ENCODE measurements around the gene GRAMD2A. TPM values are rescaled to one million over a fixed set of nuclear protein-coding genes. Genes with fewer than 3 reads are reported as not detected.

GRAMD2A gene
- total and polyA plus RNA-seq, 2 experiments from 2014 or later, result 0.70 to 2.8 TPM

DNA sequence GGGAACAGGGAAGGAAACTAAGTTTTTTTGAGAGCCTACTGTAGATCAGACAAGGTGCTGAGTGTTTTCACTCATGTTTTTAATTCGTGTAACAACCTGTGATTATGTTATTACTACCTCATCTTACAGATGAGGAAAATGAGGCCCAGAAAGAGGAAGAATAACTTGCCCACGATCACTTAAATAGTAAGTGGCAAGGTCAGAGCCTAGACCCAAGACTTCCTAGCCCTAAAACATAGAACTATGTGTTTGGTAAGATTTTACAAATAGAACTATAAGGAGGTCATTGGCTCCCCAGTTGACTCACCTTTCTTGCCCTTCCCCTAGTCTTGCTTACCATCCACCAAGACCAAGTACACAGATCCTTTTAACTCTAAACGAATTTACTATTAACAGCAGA, 65.7 kb downstream of the GRAMD2A start:
- no peak overlapping the region for H3K4me3 Mint-ChIP-seq
- H3K9me3 Mint-ChIP-seq, result no peaks in the 10 kb centered on the region
- no peak overlapping the region for H2AFZ ChIP-seq
- H3K79me2 ChIP-seq (replicated peaks; ENCODE audit: insufficient read depth), result no peaks in the 10 kb centered on the region
- ATAC-seq, result no peak
- no peaks in the 10 kb centered on the region for H3K36me3 ChIP-seq (ENCODE audit: insufficient read depth)
- no peaks in the 10 kb centered on the region for H3F3A ChIP-seq (replicated peaks; ENCODE audit: low read depth)
- H3K27me3 Mint-ChIP-seq (ENCODE audit: insufficient read depth, low read depth, poor library complexity), result no peaks in the 10 kb centered on the region
- no peaks in the 10 kb centered on the region for H3K4me1 Mint-ChIP-seq
- DNase-seq (ENCODE audit: low spot score), result no peak
- no peak overlapping the region for H3K4me3 ChIP-seq
- no peak overlapping the region for H3K4me2 ChIP-seq
- H3K4me1 ChIP-seq (ENCODE audit: insufficient read depth), result no peaks in the 10 kb centered on the region
- no peaks in the 10 kb centered on the region for H3K9me2 ChIP-seq (ENCODE audit: insufficient read depth)
- no peaks in the 10 kb centered on the region for H3K36me3 Mint-ChIP-seq (ENCODE audit: low read depth)
- no peak overlapping the region for H3K27ac ChIP-seq (ENCODE audit: low read depth)
- no peaks in the 10 kb centered on the region for H3K27me3 ChIP-seq (ENCODE audit: insufficient read depth)
- no peak overlapping the region for H3K27ac Mint-ChIP-seq
- H4K20me1 ChIP-seq (replicated peaks; ENCODE audit: insufficient read depth), result no peaks in the 10 kb centered on the region
- TF ChIP-seq JUNB (IDR thresholded peaks at IDR 0.05; ENCODE audit: unreplicated experiment) (no peak), ZNF331 (CRISPR knock-in tag; IDR thresholded peaks at IDR 0.05; ENCODE audit: low read depth) (no peak), STAT1 (IDR thresholded peaks at IDR 0.05; ENCODE audit: unreplicated experiment) (no peak), NANOG (IDR thresholded peaks at IDR 0.05; ENCODE audit: borderline replicate concordance) (no peak), ZNF114 (CRISPR knock-in tag; IDR thresholded peaks at IDR 0.05) (no peak), EZH2phosphoT487 (IDR thresholded peaks at IDR 0.05; ENCODE audit: unreplicated experiment) (no peak)
- TF ChIP-seq, protein P1, sequence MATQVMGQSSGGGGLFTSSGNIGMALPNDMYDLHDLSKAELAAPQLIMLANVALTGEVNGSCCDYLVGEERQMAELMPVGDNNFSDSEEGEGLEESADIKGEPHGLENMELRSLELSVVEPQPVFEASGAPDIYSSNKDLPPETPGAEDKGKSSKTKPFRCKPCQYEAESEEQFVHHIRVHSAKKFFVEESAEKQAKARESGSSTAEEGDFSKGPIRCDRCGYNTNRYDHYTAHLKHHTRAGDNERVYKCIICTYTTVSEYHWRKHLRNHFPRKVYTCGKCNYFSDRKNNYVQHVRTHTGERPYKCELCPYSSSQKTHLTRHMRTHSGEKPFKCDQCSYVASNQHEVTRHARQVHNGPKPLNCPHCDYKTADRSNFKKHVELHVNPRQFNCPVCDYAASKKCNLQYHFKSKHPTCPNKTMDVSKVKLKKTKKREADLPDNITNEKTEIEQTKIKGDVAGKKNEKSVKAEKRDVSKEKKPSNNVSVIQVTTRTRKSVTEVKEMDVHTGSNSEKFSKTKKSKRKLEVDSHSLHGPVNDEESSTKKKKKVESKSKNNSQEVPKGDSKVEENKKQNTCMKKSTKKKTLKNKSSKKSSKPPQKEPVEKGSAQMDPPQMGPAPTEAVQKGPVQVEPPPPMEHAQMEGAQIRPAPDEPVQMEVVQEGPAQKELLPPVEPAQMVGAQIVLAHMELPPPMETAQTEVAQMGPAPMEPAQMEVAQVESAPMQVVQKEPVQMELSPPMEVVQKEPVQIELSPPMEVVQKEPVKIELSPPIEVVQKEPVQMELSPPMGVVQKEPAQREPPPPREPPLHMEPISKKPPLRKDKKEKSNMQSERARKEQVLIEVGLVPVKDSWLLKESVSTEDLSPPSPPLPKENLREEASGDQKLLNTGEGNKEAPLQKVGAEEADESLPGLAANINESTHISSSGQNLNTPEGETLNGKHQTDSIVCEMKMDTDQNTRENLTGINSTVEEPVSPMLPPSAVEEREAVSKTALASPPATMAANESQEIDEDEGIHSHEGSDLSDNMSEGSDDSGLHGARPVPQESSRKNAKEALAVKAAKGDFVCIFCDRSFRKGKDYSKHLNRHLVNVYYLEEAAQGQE (IDR thresholded peaks at IDR 0.05; ENCODE audit: unreplicated experiment), result no peak
- TF ChIP-seq, protein P2, sequence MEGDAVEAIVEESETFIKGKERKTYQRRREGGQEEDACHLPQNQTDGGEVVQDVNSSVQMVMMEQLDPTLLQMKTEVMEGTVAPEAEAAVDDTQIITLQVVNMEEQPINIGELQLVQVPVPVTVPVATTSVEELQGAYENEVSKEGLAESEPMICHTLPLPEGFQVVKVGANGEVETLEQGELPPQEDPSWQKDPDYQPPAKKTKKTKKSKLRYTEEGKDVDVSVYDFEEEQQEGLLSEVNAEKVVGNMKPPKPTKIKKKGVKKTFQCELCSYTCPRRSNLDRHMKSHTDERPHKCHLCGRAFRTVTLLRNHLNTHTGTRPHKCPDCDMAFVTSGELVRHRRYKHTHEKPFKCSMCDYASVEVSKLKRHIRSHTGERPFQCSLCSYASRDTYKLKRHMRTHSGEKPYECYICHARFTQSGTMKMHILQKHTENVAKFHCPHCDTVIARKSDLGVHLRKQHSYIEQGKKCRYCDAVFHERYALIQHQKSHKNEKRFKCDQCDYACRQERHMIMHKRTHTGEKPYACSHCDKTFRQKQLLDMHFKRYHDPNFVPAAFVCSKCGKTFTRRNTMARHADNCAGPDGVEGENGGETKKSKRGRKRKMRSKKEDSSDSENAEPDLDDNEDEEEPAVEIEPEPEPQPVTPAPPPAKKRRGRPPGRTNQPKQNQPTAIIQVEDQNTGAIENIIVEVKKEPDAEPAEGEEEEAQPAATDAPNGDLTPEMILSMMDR (conservative IDR thresholded peaks at IDR 0.05; ENCODE audit: low read depth in 2 of 2), result no peak
- TF ChIP-seq, protein P3, sequence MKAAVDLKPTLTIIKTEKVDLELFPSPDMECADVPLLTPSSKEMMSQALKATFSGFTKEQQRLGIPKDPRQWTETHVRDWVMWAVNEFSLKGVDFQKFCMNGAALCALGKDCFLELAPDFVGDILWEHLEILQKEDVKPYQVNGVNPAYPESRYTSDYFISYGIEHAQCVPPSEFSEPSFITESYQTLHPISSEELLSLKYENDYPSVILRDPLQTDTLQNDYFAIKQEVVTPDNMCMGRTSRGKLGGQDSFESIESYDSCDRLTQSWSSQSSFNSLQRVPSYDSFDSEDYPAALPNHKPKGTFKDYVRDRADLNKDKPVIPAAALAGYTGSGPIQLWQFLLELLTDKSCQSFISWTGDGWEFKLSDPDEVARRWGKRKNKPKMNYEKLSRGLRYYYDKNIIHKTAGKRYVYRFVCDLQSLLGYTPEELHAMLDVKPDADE (IDR thresholded peaks at IDR 0.05), result no peak

DNA sequence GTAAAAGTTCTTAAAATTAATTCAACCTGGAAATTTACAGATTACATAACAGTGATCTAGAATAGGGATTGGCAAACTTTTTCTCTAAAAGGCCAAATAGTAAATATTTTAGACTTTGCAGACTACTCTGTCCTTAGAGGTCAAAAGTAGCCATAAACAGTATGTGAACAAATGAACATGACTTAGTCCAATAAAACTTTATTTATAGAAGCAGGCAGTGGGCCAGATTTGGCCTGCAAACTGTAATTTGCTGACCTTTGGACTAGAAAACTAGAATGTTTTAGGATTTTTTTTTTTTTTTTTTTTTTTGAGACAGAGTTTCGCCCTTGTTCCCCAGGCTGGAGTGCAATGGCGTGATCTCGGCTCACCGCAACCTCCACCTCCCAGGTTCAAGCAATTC, 67.3 kb downstream of the GRAMD2A start:
- no peak for DNase-seq (ENCODE audit: low spot score)
- no peak for ATAC-seq
- no peak overlapping the region for H2AFZ ChIP-seq
- no peaks in the 10 kb centered on the region for H3K9me2 ChIP-seq (ENCODE audit: insufficient read depth)
- no peak overlapping the region for H3K27ac ChIP-seq (ENCODE audit: low read depth)
- no peaks in the 10 kb centered on the region for H3K79me2 ChIP-seq (replicated peaks; ENCODE audit: insufficient read depth)
- Mint-ChIP-seq H3K27me3 (ENCODE audit: insufficient read depth, low read depth, poor library complexity) (no peaks in the 10 kb centered on the region), H3K4me1 (no peaks in the 10 kb centered on the region), H3K27ac (no peak overlapping the region), H3K9me3 (no peaks in the 10 kb centered on the region), H3K4me3 (no peak overlapping the region), H3K36me3 (ENCODE audit: low read depth) (no peaks in the 10 kb centered on the region)
- H3F3A ChIP-seq (replicated peaks; ENCODE audit: low read depth), result no peaks in the 10 kb centered on the region
- H4K20me1 ChIP-seq (replicated peaks; ENCODE audit: insufficient read depth), result no peaks in the 10 kb centered on the region
- no peak overlapping the region for H3K4me2 ChIP-seq
- TF ChIP-seq, protein P4, sequence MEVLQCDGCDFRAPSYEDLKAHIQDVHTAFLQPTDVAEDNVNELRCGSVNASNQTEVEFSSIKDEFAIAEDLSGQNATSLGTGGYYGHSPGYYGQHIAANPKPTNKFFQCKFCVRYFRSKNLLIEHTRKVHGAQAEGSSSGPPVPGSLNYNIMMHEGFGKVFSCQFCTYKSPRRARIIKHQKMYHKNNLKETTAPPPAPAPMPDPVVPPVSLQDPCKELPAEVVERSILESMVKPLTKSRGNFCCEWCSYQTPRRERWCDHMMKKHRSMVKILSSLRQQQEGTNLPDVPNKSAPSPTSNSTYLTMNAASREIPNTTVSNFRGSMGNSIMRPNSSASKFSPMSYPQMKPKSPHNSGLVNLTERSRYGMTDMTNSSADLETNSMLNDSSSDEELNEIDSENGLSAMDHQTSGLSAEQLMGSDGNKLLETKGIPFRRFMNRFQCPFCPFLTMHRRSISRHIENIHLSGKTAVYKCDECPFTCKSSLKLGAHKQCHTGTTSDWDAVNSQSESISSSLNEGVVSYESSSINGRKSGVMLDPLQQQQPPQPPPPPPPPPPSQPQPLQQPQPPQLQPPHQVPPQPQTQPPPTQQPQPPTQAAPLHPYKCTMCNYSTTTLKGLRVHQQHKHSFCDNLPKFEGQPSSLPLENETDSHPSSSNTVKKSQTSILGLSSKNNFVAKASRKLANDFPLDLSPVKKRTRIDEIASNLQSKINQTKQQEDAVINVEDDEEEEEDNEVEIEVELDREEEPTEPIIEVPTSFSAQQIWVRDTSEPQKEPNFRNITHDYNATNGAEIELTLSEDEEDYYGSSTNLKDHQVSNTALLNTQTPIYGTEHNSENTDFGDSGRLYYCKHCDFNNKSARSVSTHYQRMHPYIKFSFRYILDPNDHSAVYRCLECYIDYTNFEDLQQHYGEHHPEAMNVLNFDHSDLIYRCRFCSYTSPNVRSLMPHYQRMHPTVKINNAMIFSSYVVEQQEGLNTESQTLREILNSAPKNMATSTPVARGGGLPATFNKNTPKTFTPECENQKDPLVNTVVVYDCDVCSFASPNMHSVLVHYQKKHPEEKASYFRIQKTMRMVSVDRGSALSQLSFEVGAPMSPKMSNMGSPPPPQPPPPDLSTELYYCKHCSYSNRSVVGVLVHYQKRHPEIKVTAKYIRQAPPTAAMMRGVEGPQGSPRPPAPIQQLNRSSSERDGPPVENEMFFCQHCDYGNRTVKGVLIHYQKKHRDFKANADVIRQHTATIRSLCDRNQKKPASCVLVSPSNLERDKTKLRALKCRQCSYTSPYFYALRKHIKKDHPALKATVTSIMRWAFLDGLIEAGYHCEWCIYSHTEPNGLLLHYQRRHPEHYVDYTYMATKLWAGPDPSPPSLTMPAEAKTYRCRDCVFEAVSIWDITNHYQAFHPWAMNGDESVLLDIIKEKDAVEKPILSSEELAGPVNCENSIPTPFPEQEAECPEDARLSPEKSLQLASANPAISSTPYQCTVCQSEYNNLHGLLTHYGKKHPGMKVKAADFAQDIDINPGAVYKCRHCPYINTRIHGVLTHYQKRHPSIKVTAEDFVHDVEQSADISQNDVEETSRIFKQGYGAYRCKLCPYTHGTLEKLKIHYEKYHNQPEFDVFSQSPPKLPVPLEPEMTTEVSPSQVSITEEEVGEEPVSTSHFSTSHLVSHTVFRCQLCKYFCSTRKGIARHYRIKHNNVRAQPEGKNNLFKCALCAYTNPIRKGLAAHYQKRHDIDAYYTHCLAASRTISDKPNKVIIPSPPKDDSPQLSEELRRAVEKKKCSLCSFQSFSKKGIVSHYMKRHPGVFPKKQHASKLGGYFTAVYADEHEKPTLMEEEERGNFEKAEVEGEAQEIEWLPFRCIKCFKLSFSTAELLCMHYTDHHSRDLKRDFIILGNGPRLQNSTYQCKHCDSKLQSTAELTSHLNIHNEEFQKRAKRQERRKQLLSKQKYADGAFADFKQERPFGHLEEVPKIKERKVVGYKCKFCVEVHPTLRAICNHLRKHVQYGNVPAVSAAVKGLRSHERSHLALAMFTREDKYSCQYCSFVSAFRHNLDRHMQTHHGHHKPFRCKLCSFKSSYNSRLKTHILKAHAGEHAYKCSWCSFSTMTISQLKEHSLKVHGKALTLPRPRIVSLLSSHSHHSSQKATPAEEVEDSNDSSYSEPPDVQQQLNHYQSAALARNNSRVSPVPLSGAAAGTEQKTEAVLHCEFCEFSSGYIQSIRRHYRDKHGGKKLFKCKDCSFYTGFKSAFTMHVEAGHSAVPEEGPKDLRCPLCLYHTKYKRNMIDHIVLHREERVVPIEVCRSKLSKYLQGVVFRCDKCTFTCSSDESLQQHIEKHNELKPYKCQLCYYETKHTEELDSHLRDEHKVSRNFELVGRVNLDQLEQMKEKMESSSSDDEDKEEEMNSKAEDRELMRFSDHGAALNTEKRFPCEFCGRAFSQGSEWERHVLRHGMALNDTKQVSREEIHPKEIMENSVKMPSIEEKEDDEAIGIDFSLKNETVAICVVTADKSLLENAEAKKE (CRISPR knock-in tag; IDR thresholded peaks at IDR 0.05), result no peak
- TF ChIP-seq EZH2 (IDR thresholded peaks at IDR 0.05; ENCODE audit: low read depth, unreplicated experiment), result no peak
- no peaks in the 10 kb centered on the region for H3K27me3 ChIP-seq (ENCODE audit: insufficient read depth)
- H3K4me3 ChIP-seq, result no peak overlapping the region
- no peaks in the 10 kb centered on the region for H3K36me3 ChIP-seq (ENCODE audit: insufficient read depth)
- no peaks in the 10 kb centered on the region for H3K4me1 ChIP-seq (ENCODE audit: insufficient read depth)

Measured in GM23338 (cell line).